Measurements from ENCODE around the gene TMEM190. TPM values are rescaled to one million over a fixed set of nuclear protein-coding genes. Genes with fewer than 3 reads are reported as not detected.

Gene TMEM190
- total and polyA plus RNA-seq, 2 donors (not counting 3 experiments of a cell fraction or from before 2014, with no cell fraction given), result not detected

- no peaks in the 10 kb centered on the region for H3K9me3 ChIP-seq (replicated peaks; ENCODE audit: control insufficient read depth, insufficient read depth, low read length)
- H3K27me3 ChIP-seq (ENCODE audit: control insufficient read depth in 2 of 2, insufficient read depth in 2 of 2, low read length in 2 of 2), result peaks cover 11 to 12% of the 10 kb centered on the region in 2 experiments
- no TSS peak for BruUV-seq (replicated peaks)
- FAIRE-seq (no peak), DNase-seq (ENCODE audit: low read depth, low spot score) (no peak)
- TF ChIP-seq JUN (IDR thresholded peaks at IDR 0.05; ENCODE audit: borderline replicate concordance, insufficient read depth, insufficient read length, low read depth), result no peak
- no peak for TF ChIP-seq POLR2A (IDR thresholded peaks at IDR 0.05; ENCODE audit: low read depth, low read length)
- TF ChIP-seq MYC (IDR thresholded peaks at IDR 0.05; ENCODE audit: low read depth, low read length), result no peak
- TF ChIP-seq CTCF (IDR thresholded peaks at IDR 0.05; ENCODE audit: extremely low read depth in 1 of 2, insufficient read depth in 1 of 2, low read depth in 1 of 2, low read length in 2 of 2), result no peak
- no peak for TF ChIP-seq FOS (IDR thresholded peaks at IDR 0.05; ENCODE audit: borderline replicate concordance, insufficient read depth, low read length)
- no peak overlapping the region for H2AFZ ChIP-seq (ENCODE audit: low read depth, low read length)
- H3K9me1 ChIP-seq (replicated peaks; ENCODE audit: control insufficient read depth, extremely low read depth, insufficient read depth, low read length), result no peaks in the 10 kb centered on the region
- CTCF ChIA-PET, result no interaction called here
- POLR2A ChIA-PET, result interaction anchor here (0.9 to 1.0 kb wide), 2 partner anchors 10 to 20 kb away, joined by 3 to 7 read pairs; partner anchors contain the start of gene KMT5C
- H3K9ac ChIP-seq (replicated peaks; ENCODE audit: extremely low read depth, insufficient read depth, low read length), result no peak overlapping the region
- dilution Hi-C loops (cut with MboI; ENCODE audit: extremely low pct_ligation_motif_present, low sequenced_read_pairs) (no loop called here), intact Hi-C loops (cut with micrococcal nuclease) (no loop called here)
- H3K4me3 ChIP-seq (replicated peaks in 1 of 3; ENCODE audit: insufficient read depth in 1 of 3, low read depth in 1 of 3, low read length in 3 of 3), result no peak overlapping the region
- H3K4me2 ChIP-seq (ENCODE audit: insufficient read depth, low read length), result no peak overlapping the region
- H3K27ac ChIP-seq (ENCODE audit: insufficient read depth, low read depth, low read length), result no peak overlapping the region
- H3K4me1 ChIP-seq (ENCODE audit: control insufficient read depth, extremely low read depth, insufficient read depth, low read length), result no peaks in the 10 kb centered on the region
- H3K79me2 ChIP-seq (ENCODE audit: control insufficient read depth, insufficient read depth, low read length), result no peaks in the 10 kb centered on the region
- H3K36me3 ChIP-seq (ENCODE audit: control insufficient read depth in 2 of 2, extremely low read depth in 1 of 2, insufficient read depth in 2 of 2, low read length in 2 of 2), result no peaks in the 10 kb centered on the region
- no peaks in the 10 kb centered on the region for H4K20me1 ChIP-seq (replicated peaks; ENCODE audit: control insufficient read depth, extremely low read depth, insufficient read depth, low read length)
These were observed 17.4 kb upstream of the TMEM190 start for GRCh38 chr19:55358943-55359908.

Data from endothelial cell of umbilical vein (primary cell).